ENCODE data around the gene SPATS2L. TPM values are rescaled to one million over a fixed set of nuclear protein-coding genes. Genes with fewer than 3 reads are reported as not detected.

Gene SPATS2L
- total RNA-seq, 4 donors from 2014 or later: 60.7 to 81.3 (median 61.3) TPM

DNA sequence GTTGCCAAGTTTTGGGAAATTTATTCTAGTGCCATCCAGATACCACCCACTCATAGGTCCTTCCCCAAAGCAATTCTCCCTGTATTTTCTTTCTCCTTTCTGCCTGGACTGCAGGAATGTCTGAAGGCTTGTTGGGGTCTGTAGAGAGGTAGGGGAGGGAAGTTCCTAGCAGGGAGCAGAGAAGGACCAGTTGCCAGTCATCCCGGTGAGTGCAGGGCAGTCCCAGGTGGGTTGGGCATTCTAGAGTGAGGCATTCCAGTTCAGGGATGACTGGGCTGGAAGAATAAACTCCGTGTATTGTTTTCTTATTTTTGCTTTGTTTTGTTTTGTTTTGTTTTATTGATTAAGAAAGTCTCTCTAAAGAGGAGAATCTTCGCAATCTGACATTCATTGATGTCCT, 58.1 kb downstream of the SPATS2L start:
- intact Hi-C loops (cut with DNase I; ENCODE audit: low total_unique reads): no loop called here
- H3K4me3 ChIP-seq (ENCODE audit: low read depth, poor library complexity, severe bottlenecking): no peak overlapping the region
- WGBS, 2 donors: 82 to 92% methylated on average over 3 of the region's 3 CpGs
- TF ChIP-seq POLR2A (IDR thresholded peaks at IDR 0.05): no peak
- TF ChIP-seq, protein P1, sequence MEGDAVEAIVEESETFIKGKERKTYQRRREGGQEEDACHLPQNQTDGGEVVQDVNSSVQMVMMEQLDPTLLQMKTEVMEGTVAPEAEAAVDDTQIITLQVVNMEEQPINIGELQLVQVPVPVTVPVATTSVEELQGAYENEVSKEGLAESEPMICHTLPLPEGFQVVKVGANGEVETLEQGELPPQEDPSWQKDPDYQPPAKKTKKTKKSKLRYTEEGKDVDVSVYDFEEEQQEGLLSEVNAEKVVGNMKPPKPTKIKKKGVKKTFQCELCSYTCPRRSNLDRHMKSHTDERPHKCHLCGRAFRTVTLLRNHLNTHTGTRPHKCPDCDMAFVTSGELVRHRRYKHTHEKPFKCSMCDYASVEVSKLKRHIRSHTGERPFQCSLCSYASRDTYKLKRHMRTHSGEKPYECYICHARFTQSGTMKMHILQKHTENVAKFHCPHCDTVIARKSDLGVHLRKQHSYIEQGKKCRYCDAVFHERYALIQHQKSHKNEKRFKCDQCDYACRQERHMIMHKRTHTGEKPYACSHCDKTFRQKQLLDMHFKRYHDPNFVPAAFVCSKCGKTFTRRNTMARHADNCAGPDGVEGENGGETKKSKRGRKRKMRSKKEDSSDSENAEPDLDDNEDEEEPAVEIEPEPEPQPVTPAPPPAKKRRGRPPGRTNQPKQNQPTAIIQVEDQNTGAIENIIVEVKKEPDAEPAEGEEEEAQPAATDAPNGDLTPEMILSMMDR (IDR thresholded peaks at IDR 0.05): no peak
- no peak for DNase-seq (ENCODE audit: low spot score in 2 of 2)

DNA sequence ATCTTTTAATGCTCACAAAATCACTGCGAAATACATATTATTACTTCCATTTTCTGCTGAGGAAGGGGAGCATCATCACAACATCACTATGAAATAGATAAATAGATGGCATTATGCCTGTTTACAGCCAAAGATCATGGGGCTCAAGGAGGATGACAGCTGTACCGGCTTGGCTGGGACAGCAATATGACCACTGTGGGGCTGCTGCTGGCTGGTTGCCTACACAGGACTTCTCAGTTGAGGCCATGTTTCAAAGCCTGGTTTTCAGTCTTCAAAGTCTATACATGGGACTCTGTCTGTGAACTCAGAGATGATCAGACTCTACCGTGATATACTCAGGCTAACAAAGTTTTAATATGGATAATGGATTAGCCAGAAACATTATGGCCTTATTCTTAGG, 58.7 kb downstream of the SPATS2L start:
- no peak overlapping the region for H3K4me3 ChIP-seq (ENCODE audit: low read depth, poor library complexity, severe bottlenecking)
- WGBS, 2 donors: 91 to 92% methylated on average over 3 of the region's 3 CpGs
- no peak for TF ChIP-seq POLR2A (IDR thresholded peaks at IDR 0.05)
- TF ChIP-seq, protein P1 (IDR thresholded peaks at IDR 0.05): no peak
- no peak for DNase-seq (ENCODE audit: low spot score in 2 of 2)
- intact Hi-C loops (cut with DNase I; ENCODE audit: low total_unique reads): no loop called here

DNA sequence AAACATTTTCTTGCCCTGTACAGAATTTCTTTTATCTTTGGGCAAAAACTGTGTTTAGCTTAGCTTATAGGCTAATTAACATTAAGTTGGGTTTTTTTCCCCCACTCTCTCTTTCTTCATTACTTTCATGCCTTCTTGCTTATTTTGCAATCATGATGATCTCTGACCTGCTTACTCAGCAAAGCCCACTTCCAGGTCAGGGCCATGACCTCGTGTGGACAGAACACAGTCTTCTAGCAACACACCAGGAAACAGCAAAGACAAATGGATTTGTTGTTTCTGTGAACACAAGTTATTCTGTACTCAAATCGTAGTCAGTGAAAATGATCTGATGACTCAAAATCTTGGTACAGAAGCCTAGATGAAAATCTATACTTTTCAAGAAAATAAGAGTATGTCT, 60.7 kb downstream of the SPATS2L start:
- no peak for DNase-seq (ENCODE audit: low spot score in 2 of 2)
- intact Hi-C loops (cut with DNase I; ENCODE audit: low total_unique reads): no loop called here
- WGBS, 2 donors: 64 to 66% methylated on average over 2 of the region's 2 CpGs
- no peak for TF ChIP-seq POLR2A (IDR thresholded peaks at IDR 0.05)
- no peak overlapping the region for H3K4me3 ChIP-seq (ENCODE audit: low read depth, poor library complexity, severe bottlenecking)

DNA sequence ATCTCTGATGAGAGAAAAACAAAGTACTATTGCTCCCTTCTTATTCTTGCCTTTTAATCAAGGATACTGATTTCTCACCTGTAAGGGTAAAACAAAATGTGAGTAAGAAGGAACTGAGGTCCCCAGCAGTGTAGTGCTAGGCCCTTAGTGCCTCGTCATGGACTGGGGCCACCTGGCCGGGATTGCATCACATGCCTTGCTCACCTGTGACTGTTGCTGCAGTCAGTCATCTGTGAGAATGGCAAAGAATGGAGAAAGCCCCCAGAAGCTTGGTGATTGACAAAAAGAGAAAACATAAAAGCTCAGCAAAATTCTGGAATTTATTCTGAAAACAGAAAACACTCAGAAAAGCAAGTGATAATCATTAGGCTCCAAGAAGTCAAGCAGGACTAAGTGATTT, 63.4 kb downstream of the SPATS2L start:
- no peak overlapping the region for H3K4me3 ChIP-seq (ENCODE audit: low read depth, poor library complexity, severe bottlenecking)
- WGBS, 2 donors: 34 to 76% methylated on average over 2 of the region's 2 CpGs
- DNase-seq (ENCODE audit: low spot score in 2 of 2): no peak
- TF ChIP-seq POLR2A (IDR thresholded peaks at IDR 0.05): no peak
- TF ChIP-seq, protein P1 (IDR thresholded peaks at IDR 0.05): no peak
- intact Hi-C loops (cut with DNase I; ENCODE audit: low total_unique reads): no loop called here

DNA sequence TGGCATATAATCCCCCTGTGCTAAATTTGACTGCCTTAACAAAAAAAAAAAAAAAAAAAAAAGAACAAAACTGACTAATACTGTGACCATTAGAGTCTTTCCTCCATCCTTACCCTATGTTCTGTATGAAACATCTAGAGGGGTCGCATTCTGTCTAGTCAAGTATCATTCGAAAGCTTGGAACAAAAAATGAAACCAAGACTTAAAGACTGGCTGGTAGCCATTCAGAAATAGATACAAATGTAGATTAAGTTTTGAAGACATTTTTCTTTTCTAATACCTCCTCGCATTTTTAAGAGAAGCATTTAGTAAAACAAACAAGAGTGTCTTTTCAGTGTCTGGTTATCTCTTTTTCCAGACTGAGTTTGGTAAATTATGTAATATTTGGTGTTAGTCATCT, 66.7 kb downstream of the SPATS2L start:
- intact Hi-C loops (cut with DNase I; ENCODE audit: low total_unique reads): no loop called here
- 60 to 75% methylated on average over 3 of the region's 3 CpGs for WGBS, 2 donors
- no peak for TF ChIP-seq POLR2A (IDR thresholded peaks at IDR 0.05)
- TF ChIP-seq, protein P1 (IDR thresholded peaks at IDR 0.05): no peak
- no peak for DNase-seq (ENCODE audit: low spot score in 2 of 2)
- no peak overlapping the region for H3K4me3 ChIP-seq (ENCODE audit: low read depth, poor library complexity, severe bottlenecking)

DNA sequence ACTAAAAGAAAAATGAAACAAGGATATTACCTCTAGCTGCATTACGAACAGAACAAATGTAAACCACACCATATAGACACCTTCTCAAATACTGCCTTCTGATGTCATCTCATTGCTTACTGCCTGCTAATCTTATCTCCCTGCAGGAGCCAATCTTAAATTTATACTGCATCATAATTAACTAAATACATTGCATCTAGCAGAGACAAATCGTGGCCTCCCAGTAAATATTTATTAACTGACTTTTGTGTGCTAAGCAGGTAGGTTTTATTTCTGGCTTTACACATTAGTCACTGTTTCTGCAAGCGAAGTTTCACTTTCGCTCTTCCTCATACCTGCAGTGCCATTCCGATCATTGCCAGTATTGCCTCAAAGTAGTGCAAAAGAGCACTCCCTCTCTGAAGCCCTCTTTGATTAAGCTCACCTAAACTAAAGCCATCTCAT, 67.5 kb downstream of the SPATS2L start:
- TF ChIP-seq POLR2A (IDR thresholded peaks at IDR 0.05): no peak
- TF ChIP-seq, protein P1 (IDR thresholded peaks at IDR 0.05): no peak
- no peak for DNase-seq (ENCODE audit: low spot score in 2 of 2)
- 49 to 52% methylated on average over 5 of the region's 5 CpGs for WGBS, 2 donors
- no peak overlapping the region for H3K4me3 ChIP-seq (ENCODE audit: low read depth, poor library complexity, severe bottlenecking)
- intact Hi-C loops (cut with DNase I; ENCODE audit: low total_unique reads): no loop called here

Data from lower leg skin (tissue), 4 donors.